ENCODE results near the gene EPG5. TPM values are rescaled to one million over a fixed set of nuclear protein-coding genes. Genes with fewer than 3 reads are reported as not detected.
A peak's percentile ranks its signal among the peaks of the same experiment; 100 is the strongest.

The EPG5 gene
- total and polyA plus RNA-seq, 7 donors, result 4.4 to 19.9 (median 11.9) TPM

DNA sequence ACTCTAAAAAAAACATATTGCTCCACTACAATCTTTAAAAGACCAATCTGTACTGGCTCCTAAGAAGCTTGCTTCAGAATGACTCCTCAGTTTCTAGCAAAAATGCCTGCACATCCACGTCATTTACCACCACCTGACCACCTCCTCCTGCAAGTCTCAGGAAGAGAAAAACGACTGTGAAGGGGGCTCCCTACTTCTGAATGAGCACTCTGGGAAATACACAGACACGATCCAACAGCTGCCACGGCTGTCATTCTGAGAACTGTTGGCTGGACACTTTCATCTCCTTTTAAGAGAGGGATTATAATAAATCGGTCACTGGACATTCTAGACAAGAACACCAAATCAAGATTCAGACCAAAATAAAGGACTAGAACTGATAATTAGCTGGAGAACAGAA lies 21.5 kb downstream of the EPG5 start:
- DNase-seq (no peak), ATAC-seq (peak in 2 of 4 donors; percentile 35 to 64)
- no peaks in the 10 kb centered on the region for H3K4me1 ChIP-seq
- 30 to 51% (median 34%) methylated on average over 5 of the region's 5 CpGs for WGBS, 3 donors
- no peaks in the 10 kb centered on the region for H3K9me3 ChIP-seq
- TF ChIP-seq, protein P1, sequence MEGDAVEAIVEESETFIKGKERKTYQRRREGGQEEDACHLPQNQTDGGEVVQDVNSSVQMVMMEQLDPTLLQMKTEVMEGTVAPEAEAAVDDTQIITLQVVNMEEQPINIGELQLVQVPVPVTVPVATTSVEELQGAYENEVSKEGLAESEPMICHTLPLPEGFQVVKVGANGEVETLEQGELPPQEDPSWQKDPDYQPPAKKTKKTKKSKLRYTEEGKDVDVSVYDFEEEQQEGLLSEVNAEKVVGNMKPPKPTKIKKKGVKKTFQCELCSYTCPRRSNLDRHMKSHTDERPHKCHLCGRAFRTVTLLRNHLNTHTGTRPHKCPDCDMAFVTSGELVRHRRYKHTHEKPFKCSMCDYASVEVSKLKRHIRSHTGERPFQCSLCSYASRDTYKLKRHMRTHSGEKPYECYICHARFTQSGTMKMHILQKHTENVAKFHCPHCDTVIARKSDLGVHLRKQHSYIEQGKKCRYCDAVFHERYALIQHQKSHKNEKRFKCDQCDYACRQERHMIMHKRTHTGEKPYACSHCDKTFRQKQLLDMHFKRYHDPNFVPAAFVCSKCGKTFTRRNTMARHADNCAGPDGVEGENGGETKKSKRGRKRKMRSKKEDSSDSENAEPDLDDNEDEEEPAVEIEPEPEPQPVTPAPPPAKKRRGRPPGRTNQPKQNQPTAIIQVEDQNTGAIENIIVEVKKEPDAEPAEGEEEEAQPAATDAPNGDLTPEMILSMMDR (IDR thresholded peaks at IDR 0.05), result no peak
- peak overlapping the region; percentile 26 for H3K27ac ChIP-seq
- H3K4me3 ChIP-seq, result no peak overlapping the region
- peaks cover 20 to 100% of the 10 kb centered on the region in 2 donors for H3K36me3 ChIP-seq (ENCODE audit: insufficient read depth in 1 of 2, low read depth in 1 of 2)
- intact Hi-C loops (cut with DNase I), result no loop called here
- H3K27me3 ChIP-seq (ENCODE audit: insufficient read depth in 3 of 3, low read length in 2 of 3), result no peaks in the 10 kb centered on the region

GRCh38 chr18:45940724-45941123 lies 26.4 kb downstream of the EPG5 start:
- peaks cover 16 to 98% of the 10 kb centered on the region in 2 donors for H3K36me3 ChIP-seq (ENCODE audit: insufficient read depth in 1 of 2, low read depth in 1 of 2)
- DNase-seq (no peak), ATAC-seq (no peak)
- H3K4me3 ChIP-seq, result no peak overlapping the region
- TF ChIP-seq, protein P1 (IDR thresholded peaks at IDR 0.05), result no peak
- WGBS, 3 donors, result 92 to 97% (median 93%) methylated on average over 2 of the region's 2 CpGs
- no peak overlapping the region for H3K27ac ChIP-seq
- no peaks in the 10 kb centered on the region for H3K9me3 ChIP-seq
- H3K27me3 ChIP-seq (ENCODE audit: insufficient read depth in 3 of 3, low read length in 2 of 3), result no peaks in the 10 kb centered on the region
- no peaks in the 10 kb centered on the region for H3K4me1 ChIP-seq
- intact Hi-C loops (cut with DNase I), result loop anchor here in 1 of 2 donors (5.0 kb wide), 1 partner anchor 33 kb away; no protein-coding TSS in a partner anchor

DNA sequence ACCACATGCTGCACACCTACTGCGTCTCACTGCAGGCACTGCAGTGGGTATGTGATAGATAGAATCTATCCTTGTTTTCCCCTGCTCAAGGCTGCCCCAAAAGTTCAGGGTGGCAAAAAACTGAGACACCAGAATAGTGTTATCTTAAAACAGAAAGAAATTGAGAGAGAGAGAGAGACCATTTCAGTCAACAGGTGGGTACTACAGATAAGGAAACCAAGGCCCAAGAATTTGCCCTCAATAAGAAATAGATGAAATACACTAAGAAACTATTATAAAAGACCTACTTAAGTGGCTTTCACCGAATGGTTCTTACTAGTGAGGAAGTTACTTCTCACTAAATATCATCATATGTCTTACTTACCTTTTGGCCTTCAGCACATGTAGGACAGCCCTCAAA lies 27.9 kb downstream of the EPG5 start:
- Histone ChIP-seq H3K4me3 (no peak overlapping the region), H3K4me1 (no peaks in the 10 kb centered on the region), H3K27ac (no peak overlapping the region), H3K27me3 (ENCODE audit: insufficient read depth in 3 of 3, low read length in 2 of 3) (no peaks in the 10 kb centered on the region), H3K9me3 (no peaks in the 10 kb centered on the region), H3K36me3 (ENCODE audit: insufficient read depth in 1 of 2, low read depth in 1 of 2) (peaks cover 9 to 98% of the 10 kb centered on the region in 2 donors)
- DNase-seq (no peak), ATAC-seq (no peak)
- TF ChIP-seq, protein P1 (IDR thresholded peaks at IDR 0.05), result no peak
- 95 to 100% (median 96%) methylated on average over 2 of the region's 2 CpGs for WGBS, 3 donors
- intact Hi-C loops (cut with DNase I), result no loop called here

DNA sequence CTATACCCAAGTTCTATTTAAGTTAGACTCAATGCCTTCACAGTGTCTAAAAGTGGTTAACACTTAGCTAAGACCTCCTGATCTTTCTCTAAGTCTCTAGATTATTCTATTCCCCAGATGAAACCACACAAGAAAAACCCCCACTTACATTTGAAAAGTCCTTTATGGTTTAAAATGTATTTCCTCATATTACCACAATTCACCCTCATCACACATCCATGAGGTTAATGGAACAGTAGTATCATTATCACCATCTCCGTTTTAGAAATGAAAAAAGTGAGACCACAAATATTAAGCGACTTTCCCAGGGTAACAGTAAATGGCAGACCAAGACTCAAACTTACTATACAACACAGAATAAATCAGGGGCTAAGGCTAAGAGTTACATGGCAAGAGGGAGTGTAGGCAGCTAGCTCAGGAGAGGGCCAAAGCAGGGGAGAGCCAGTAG lies 28.6 kb downstream of the EPG5 start:
- WGBS, 3 donors, result 72 to 88% (median 87%) methylated on average over 2 of the region's 2 CpGs
- intact Hi-C loops (cut with DNase I), result no loop called here
- no peak overlapping the region for H3K4me3 ChIP-seq
- TF ChIP-seq, protein P1 (IDR thresholded peaks at IDR 0.05), result no peak
- no peak overlapping the region for H3K27ac ChIP-seq
- H3K27me3 ChIP-seq (ENCODE audit: insufficient read depth in 3 of 3, low read length in 2 of 3), result no peaks in the 10 kb centered on the region
- peaks cover 9 to 98% of the 10 kb centered on the region in 2 donors for H3K36me3 ChIP-seq (ENCODE audit: insufficient read depth in 1 of 2, low read depth in 1 of 2)
- H3K9me3 ChIP-seq, result no peaks in the 10 kb centered on the region
- ATAC-seq, result no peak
- H3K4me1 ChIP-seq, result no peaks in the 10 kb centered on the region
- DNase-seq, result no peak

All from psoas muscle (tissue), 8 donors.